Measurements from ENCODE around the gene EPX. TPM values are rescaled to one million over a fixed set of nuclear protein-coding genes. Genes with fewer than 3 reads are reported as not detected.

The EPX gene
- polyA plus RNA-seq, 1 donor (not counting 4 experiments of a cell fraction or from before 2014, with no cell fraction given) = not detected

GRCh38 chr17:58187063-58187462 lies 5.5 kb upstream of the EPX start:
- FAIRE-seq (no peak), DNase-seq (ENCODE audit: low read depth, low spot score) (no peak)
- no peaks in the 10 kb centered on the region for H3K36me3 ChIP-seq (ENCODE audit: control insufficient read depth in 2 of 2, extremely low read depth in 1 of 2, insufficient read depth in 2 of 2, low read length in 2 of 2)
- H3K9me1 ChIP-seq (ENCODE audit: control insufficient read depth, extremely low read depth, insufficient read depth, low read length) = no peaks in the 10 kb centered on the region
- no peak overlapping the region for H3K4me2 ChIP-seq (ENCODE audit: control insufficient read depth, extremely low read depth, insufficient read depth, low read depth, low read length)
- H3K4me1 ChIP-seq (ENCODE audit: control insufficient read depth, extremely low read depth, insufficient read depth, low read length) = peaks cover 15% of the 10 kb centered on the region
- H3K9me3 ChIP-seq (ENCODE audit: control insufficient read depth, low read depth, low read length) = no peaks in the 10 kb centered on the region
- H4K20me1 ChIP-seq (ENCODE audit: control insufficient read depth, extremely low read depth, insufficient read depth, low read length) = no peaks in the 10 kb centered on the region
- H3K79me2 ChIP-seq (ENCODE audit: control insufficient read depth, insufficient read depth, low read length) = no peaks in the 10 kb centered on the region
- H2AFZ ChIP-seq (ENCODE audit: control insufficient read depth, low read length) = no peak overlapping the region
- TF ChIP-seq EZH2 (IDR thresholded peaks at IDR 0.05; ENCODE audit: low read length) (no peak), CTCF (optimal IDR thresholded peaks at IDR 0.05 in 1 of 3, IDR thresholded peaks at IDR 0.05 in 1 of 3, conservative IDR thresholded peaks at IDR 0.05 in 1 of 3; ENCODE audit: extremely low read depth in 1 of 3, insufficient read depth in 2 of 3, low read length in 3 of 3) (no peak)
- no peak overlapping the region for H3K27ac ChIP-seq (ENCODE audit: control insufficient read depth, insufficient read depth, low read length)
- peaks cover 4% of the 10 kb centered on the region for H3K27me3 ChIP-seq (ENCODE audit: control insufficient read depth, extremely low read depth, insufficient read depth, low read length)
- dilution Hi-C loops (cut with MboI; ENCODE audit: extremely low pct_ligation_motif_present, low sequenced_read_pairs) = no loop called here
- no peak overlapping the region for H3K9ac ChIP-seq (ENCODE audit: control insufficient read depth, extremely low read depth, insufficient read depth, low read length)
- H3K4me3 ChIP-seq (ENCODE audit: control insufficient read depth in 2 of 3, extremely low read depth in 1 of 3, insufficient read depth in 2 of 3, low read depth in 1 of 3, low read length in 3 of 3) = no peak overlapping the region

GRCh38 chr17:58187675-58188074 lies 4.9 kb upstream of the EPX start:
- Histone ChIP-seq H3K27ac (ENCODE audit: control insufficient read depth, insufficient read depth, low read length) (no peak overlapping the region), H3K9me1 (ENCODE audit: control insufficient read depth, extremely low read depth, insufficient read depth, low read length) (no peaks in the 10 kb centered on the region), H2AFZ (ENCODE audit: control insufficient read depth, low read length) (no peak overlapping the region), H3K4me3 (ENCODE audit: control insufficient read depth in 2 of 3, extremely low read depth in 1 of 3, insufficient read depth in 2 of 3, low read depth in 1 of 3, low read length in 3 of 3) (no peak overlapping the region), H3K9me3 (ENCODE audit: control insufficient read depth, low read depth, low read length) (no peaks in the 10 kb centered on the region), H3K9ac (ENCODE audit: control insufficient read depth, extremely low read depth, insufficient read depth, low read length) (no peak overlapping the region), H3K4me2 (ENCODE audit: control insufficient read depth, extremely low read depth, insufficient read depth, low read depth, low read length) (no peak overlapping the region), H4K20me1 (ENCODE audit: control insufficient read depth, extremely low read depth, insufficient read depth, low read length) (no peaks in the 10 kb centered on the region), H3K4me1 (ENCODE audit: control insufficient read depth, extremely low read depth, insufficient read depth, low read length) (peaks cover 15% of the 10 kb centered on the region), H3K36me3 (ENCODE audit: control insufficient read depth in 2 of 2, extremely low read depth in 1 of 2, insufficient read depth in 2 of 2, low read length in 2 of 2) (no peaks in the 10 kb centered on the region), H3K27me3 (ENCODE audit: control insufficient read depth, extremely low read depth, insufficient read depth, low read length) (peaks cover 4% of the 10 kb centered on the region), H3K79me2 (ENCODE audit: control insufficient read depth, insufficient read depth, low read length) (no peaks in the 10 kb centered on the region)
- no peak for TF ChIP-seq EZH2 (IDR thresholded peaks at IDR 0.05; ENCODE audit: low read length)
- TF ChIP-seq CTCF (optimal IDR thresholded peaks at IDR 0.05 in 1 of 3, IDR thresholded peaks at IDR 0.05 in 1 of 3, conservative IDR thresholded peaks at IDR 0.05 in 1 of 3; ENCODE audit: extremely low read depth in 1 of 3, insufficient read depth in 2 of 3, low read length in 3 of 3) = no peak
- DNase-seq (ENCODE audit: low read depth, low spot score) = no peak
- dilution Hi-C loops (cut with MboI; ENCODE audit: extremely low pct_ligation_motif_present, low sequenced_read_pairs) = no loop called here
- no peak for FAIRE-seq

Measured in keratinocyte (primary cell).